Measurements from ENCODE around the gene LITAFD.

The LITAFD gene

GRCh38 chr16:8924214-8924613 lies 42.1 kb downstream of the LITAFD start:
- no peak for DNase-seq

- DNase-seq, result no peak
Observed at GRCh38 chr16:8925455-8925854, 43.3 kb downstream of the LITAFD start.

- DNase-seq, result no peak
Observed at GRCh38 chr16:8926827-8927226, 44.7 kb downstream of the LITAFD start.

GRCh38 chr16:8928467-8928957 lies 46.4 kb downstream of the LITAFD start:
- no peak for DNase-seq

GRCh38 chr16:8929086-8929748 lies 47.1 kb downstream of the LITAFD start:
- no peak for DNase-seq

GRCh38 chr16:8931859-8932258 lies 49.7 kb downstream of the LITAFD start:
- no peak for DNase-seq

GRCh38 chr16:8934601-8935000 lies 52.5 kb downstream of the LITAFD start:
- DNase-seq, result no peak
